SK-N-SH treated with all-trans-retinoic acid at 6 μM for 48 hours (cell line): ENCODE results near the gene ZNF138.

Source experiments
- ATAC-seq: fragments of 200-7000 bp; cut with Tn5 transposase; 3 replicates; pipeline ENCODE4 v1.9.1; 2020; ENCODE audit warnings: mild to moderate bottlenecking, moderate library complexity
- ARNTL ChIP-seq: fragments of 450-650 bp; formaldehyde crosslinking; IDR thresholded peaks from 2 replicates; pipeline ENCODE4 v1.5.0; 2020; ENCODE audit warnings: low read depth, mild to moderate bottlenecking, moderate library complexity, borderline replicate concordance
- BACH2 ChIP-seq: fragments of 250-450 bp; sonication (Bioruptor Pico); IDR thresholded peaks from 2 replicates; pipeline ENCODE4 v1.9.0; 2021; ENCODE audit warnings: mild to moderate bottlenecking, borderline replicate concordance
- CREB5 ChIP-seq: fragments of 250-450 bp; sonication (Bioruptor Pico); IDR thresholded peaks from 2 replicates; pipeline ENCODE4 v1.5.1; 2020; ENCODE audit warnings: low read depth, mild to moderate bottlenecking, moderate library complexity
- CSDC2 ChIP-seq: fragments of 250-450 bp; sonication (Bioruptor Pico); IDR thresholded peaks from 2 replicates; pipeline ENCODE4 v1.5.0; 2020; ENCODE audit warnings: mild to moderate bottlenecking, moderate library complexity
- ESRRG ChIP-seq: fragments of 250-450 bp; sonication (Bioruptor Pico); IDR thresholded peaks from 2 replicates; pipeline ENCODE4 v1.6.1; 2021; ENCODE audit warnings: mild to moderate bottlenecking
- GLIS3 ChIP-seq: fragments of 250-450 bp; sonication (Bioruptor Pico); IDR thresholded peaks from 2 replicates; pipeline ENCODE4 v1.5.0; 2020; ENCODE audit warnings: mild to moderate bottlenecking, moderate library complexity
- OSR1 ChIP-seq: fragments of 250-450 bp; sonication (Bioruptor Pico); IDR thresholded peaks from 2 replicates; pipeline ENCODE4 v1.8.0; 2022; ENCODE audit warnings: moderate library complexity, mild to moderate bottlenecking, inconsistent platforms
- PATZ1 ChIP-seq: fragments of 250-450 bp; sonication (Bioruptor Pico); IDR thresholded peaks from 2 replicates; pipeline ENCODE4 v1.8.0; 2020; ENCODE audit warnings: mild to moderate bottlenecking, moderate library complexity, borderline replicate concordance
- POU6F1 ChIP-seq: fragments of 250-450 bp; sonication (Bioruptor Pico); IDR thresholded peaks from 2 replicates; pipeline ENCODE4 v1.8.0; 2021; ENCODE audit warnings: low read depth, mild to moderate bottlenecking, moderate library complexity, borderline replicate concordance
- RARB ChIP-seq: fragments of 250-450 bp; sonication (Bioruptor Pico); IDR thresholded peaks from 2 replicates; pipeline ENCODE4 v1.8.0; 2021; ENCODE audit warnings: mild to moderate bottlenecking, moderate library complexity
- SNAI2 ChIP-seq: fragments of 250-450 bp; sonication (Bioruptor Pico); IDR thresholded peaks from 2 replicates; pipeline ENCODE4 v1.5.0; 2020; ENCODE audit warnings: mild to moderate bottlenecking, moderate library complexity
- TCF4 ChIP-seq: fragments of 250-450 bp; sonication (Bioruptor Pico); IDR thresholded peaks from 2 replicates; pipeline ENCODE4 v1.8.0; 2021; ENCODE audit warnings: mild to moderate bottlenecking, moderate library complexity, borderline replicate concordance
- TOX ChIP-seq: fragments of 250-450 bp; sonication (Bioruptor Pico); IDR thresholded peaks from 2 replicates; pipeline ENCODE4 v1.8.0; 2021; ENCODE audit warnings: mild to moderate bottlenecking, moderate library complexity, borderline replicate concordance
- ZFP3 ChIP-seq: fragments of 250-450 bp; sonication (Bioruptor Pico); IDR thresholded peaks from 2 replicates; pipeline ENCODE4 v1.5.0; 2020; ENCODE audit warnings: mild to moderate bottlenecking, moderate library complexity
- ZFP30 ChIP-seq: fragments of 450-650 bp; formaldehyde crosslinking; IDR thresholded peaks from 2 replicates; pipeline ENCODE4 v1.5.0; 2022; ENCODE audit warnings: mild to moderate bottlenecking, moderate library complexity
- ZNF565 ChIP-seq: fragments of 450-650 bp; formaldehyde crosslinking; conservative IDR thresholded peaks from 2 replicates; pipeline ENCODE4 v1.5.0; 2020; ENCODE audit warnings: low read depth, mild to moderate bottlenecking, moderate library complexity
- ZNF70 ChIP-seq: fragments of 450-650 bp; formaldehyde crosslinking; IDR thresholded peaks from 2 replicates; pipeline ENCODE4 v1.5.0; 2020; ENCODE audit warnings: mild to moderate bottlenecking, moderate library complexity
- ZNF8 ChIP-seq: fragments of 450-650 bp; formaldehyde crosslinking; IDR thresholded peaks from 2 replicates; pipeline ENCODE4 v1.5.0; 2020; ENCODE audit warnings: mild to moderate bottlenecking, moderate library complexity
- TF ChIP-seq, protein P1 (sequence below): fragments of 250-450 bp; sonication (Bioruptor Pico); IDR thresholded peaks from 2 replicates; pipeline ENCODE4 v1.5.0; 2020; ENCODE audit warnings: mild to moderate bottlenecking, moderate library complexity
- TF ChIP-seq, protein P2 (sequence below): fragments of 250-450 bp; sonication (Bioruptor Pico); IDR thresholded peaks from 2 replicates; pipeline ENCODE4 v1.5.1; 2021; ENCODE audit warnings: mild to moderate bottlenecking, moderate library complexity

ZNF138 gene

GRCh38 chr7:64755865-64756264, 38.4 kb upstream of the ZNF138 start:
- TF ChIP-seq, protein P1, sequence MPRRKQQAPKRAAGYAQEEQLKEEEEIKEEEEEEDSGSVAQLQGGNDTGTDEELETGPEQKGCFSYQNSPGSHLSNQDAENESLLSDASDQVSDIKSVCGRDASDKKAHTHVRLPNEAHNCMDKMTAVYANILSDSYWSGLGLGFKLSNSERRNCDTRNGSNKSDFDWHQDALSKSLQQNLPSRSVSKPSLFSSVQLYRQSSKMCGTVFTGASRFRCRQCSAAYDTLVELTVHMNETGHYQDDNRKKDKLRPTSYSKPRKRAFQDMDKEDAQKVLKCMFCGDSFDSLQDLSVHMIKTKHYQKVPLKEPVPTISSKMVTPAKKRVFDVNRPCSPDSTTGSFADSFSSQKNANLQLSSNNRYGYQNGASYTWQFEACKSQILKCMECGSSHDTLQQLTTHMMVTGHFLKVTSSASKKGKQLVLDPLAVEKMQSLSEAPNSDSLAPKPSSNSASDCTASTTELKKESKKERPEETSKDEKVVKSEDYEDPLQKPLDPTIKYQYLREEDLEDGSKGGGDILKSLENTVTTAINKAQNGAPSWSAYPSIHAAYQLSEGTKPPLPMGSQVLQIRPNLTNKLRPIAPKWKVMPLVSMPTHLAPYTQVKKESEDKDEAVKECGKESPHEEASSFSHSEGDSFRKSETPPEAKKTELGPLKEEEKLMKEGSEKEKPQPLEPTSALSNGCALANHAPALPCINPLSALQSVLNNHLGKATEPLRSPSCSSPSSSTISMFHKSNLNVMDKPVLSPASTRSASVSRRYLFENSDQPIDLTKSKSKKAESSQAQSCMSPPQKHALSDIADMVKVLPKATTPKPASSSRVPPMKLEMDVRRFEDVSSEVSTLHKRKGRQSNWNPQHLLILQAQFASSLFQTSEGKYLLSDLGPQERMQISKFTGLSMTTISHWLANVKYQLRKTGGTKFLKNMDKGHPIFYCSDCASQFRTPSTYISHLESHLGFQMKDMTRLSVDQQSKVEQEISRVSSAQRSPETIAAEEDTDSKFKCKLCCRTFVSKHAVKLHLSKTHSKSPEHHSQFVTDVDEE (CRISPR knock-in tag), result no peak
- TF ChIP-seq OSR1 (CRISPR knock-in tag) (no peak), POU6F1 (CRISPR knock-in tag) (no peak), ZNF70 (no peak)
- ATAC-seq, result no peak

DNA sequence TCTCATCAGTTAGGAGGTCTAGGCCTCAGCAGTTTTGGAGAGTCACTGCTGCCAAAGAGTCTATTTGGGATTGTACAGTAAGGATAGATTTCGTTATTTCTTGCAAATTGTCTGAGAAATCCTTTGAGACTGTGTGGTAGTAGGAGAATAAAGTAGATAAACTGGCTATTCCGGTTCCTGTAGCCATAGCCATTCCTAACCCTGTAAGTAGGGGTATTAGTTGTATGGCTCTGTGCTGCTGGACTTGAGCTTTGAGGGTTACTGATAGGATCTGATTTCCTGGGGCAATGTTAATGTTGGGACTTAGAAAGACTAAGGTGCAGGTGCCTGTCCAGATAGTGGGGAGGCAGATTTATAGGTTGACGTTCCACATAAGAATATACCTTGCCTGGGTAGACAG, 36.1 kb upstream of the ZNF138 start:
- ATAC-seq, result no peak
- TF ChIP-seq ARNTL (CRISPR knock-in tag) (no peak), GLIS3 (no peak), TOX (no peak), ZNF70 (no peak), BACH2 (CRISPR knock-in tag) (no peak), ZFP30 (CRISPR knock-in tag) (no peak), TCF4 (CRISPR knock-in tag) (no peak), RARB (CRISPR knock-in tag) (no peak), CSDC2 (no peak), POU6F1 (CRISPR knock-in tag) (no peak), ESRRG (no peak), ZNF565 (no peak), ZFP3 (CRISPR knock-in tag) (no peak), CREB5 (no peak), SNAI2 (no peak), PATZ1 (no peak), ZNF8 (CRISPR knock-in tag) (no peak)
- TF ChIP-seq, protein P2, sequence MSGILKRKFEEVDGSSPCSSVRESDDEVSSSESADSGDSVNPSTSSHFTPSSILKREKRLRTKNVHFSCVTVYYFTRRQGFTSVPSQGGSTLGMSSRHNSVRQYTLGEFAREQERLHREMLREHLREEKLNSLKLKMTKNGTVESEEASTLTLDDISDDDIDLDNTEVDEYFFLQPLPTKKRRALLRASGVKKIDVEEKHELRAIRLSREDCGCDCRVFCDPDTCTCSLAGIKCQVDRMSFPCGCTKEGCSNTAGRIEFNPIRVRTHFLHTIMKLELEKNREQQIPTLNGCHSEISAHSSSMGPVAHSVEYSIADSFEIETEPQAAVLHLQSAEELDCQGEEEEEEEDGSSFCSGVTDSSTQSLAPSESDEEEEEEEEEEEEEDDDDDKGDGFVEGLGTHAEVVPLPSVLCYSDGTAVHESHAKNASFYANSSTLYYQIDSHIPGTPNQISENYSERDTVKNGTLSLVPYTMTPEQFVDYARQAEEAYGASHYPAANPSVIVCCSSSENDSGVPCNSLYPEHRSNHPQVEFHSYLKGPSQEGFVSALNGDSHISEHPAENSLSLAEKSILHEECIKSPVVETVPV (CRISPR knock-in tag), result no peak
- TF ChIP-seq, protein P1 (CRISPR knock-in tag), result no peak
